ENCODE measurements around the gene OR51D1.

GRCh38 chr11:4665424-4665823 is 28.1 kb downstream of the OR51D1 start:
- TF ChIP-seq POLR2A (IDR thresholded peaks at IDR 0.05): no peak
- TF ChIP-seq CTCF (IDR thresholded peaks at IDR 0.05): no peak
- no peak for TF ChIP-seq POLR2AphosphoS5 (IDR thresholded peaks at IDR 0.05; ENCODE audit: insufficient read depth in 1 of 2, low read depth in 1 of 2)

Data from vagina (tissue), 2 donors.